Measurements from ENCODE around the gene GTF3C1. TPM values are rescaled to one million over a fixed set of nuclear protein-coding genes. Genes with fewer than 3 reads are reported as not detected.

Gene GTF3C1
- total RNA-seq, 4 donors from 2014 or later: 118 to 257 (median 156) TPM

GRCh38 chr16:27596411-27596810, 46.7 kb upstream of the GTF3C1 start:
- no peak for DNase-seq (ENCODE audit: low spot score in 2 of 2)
- TF ChIP-seq POLR2A (IDR thresholded peaks at IDR 0.05): no peak
- TF ChIP-seq CTCF (IDR thresholded peaks at IDR 0.05): no peak
- intact Hi-C loops (cut with DNase I; ENCODE audit: low total_unique reads): no loop called here
- no peak overlapping the region for H3K4me3 ChIP-seq (ENCODE audit: low read depth, poor library complexity, severe bottlenecking)
- WGBS, 2 donors: 92 to 96% methylated on average over 4 of the region's 4 CpGs

- 91 to 94% methylated on average over 6 of the region's 6 CpGs for WGBS, 2 donors
Measured at GRCh38 chr16:27595993-27596392, 46.3 kb upstream of the GTF3C1 start.

GRCh38 chr16:27595475-27595874, 45.8 kb upstream of the GTF3C1 start:
- H3K4me3 ChIP-seq (ENCODE audit: low read depth, poor library complexity, severe bottlenecking): no peak overlapping the region
- WGBS, 2 donors: 81 to 89% methylated on average over 4 of the region's 4 CpGs
- intact Hi-C loops (cut with DNase I; ENCODE audit: low total_unique reads): no loop called here
- no peak for DNase-seq (ENCODE audit: low spot score in 2 of 2)
- TF ChIP-seq POLR2A (IDR thresholded peaks at IDR 0.05) (no peak), CTCF (IDR thresholded peaks at IDR 0.05) (no peak)

More at GRCh38 chr16:27595993-27596392, 46.3 kb upstream of the GTF3C1 start:
- TF ChIP-seq CTCF (IDR thresholded peaks at IDR 0.05) (no peak), POLR2A (IDR thresholded peaks at IDR 0.05) (no peak)
- H3K4me3 ChIP-seq (ENCODE audit: low read depth, poor library complexity, severe bottlenecking): no peak overlapping the region
- no peak for DNase-seq (ENCODE audit: low spot score in 2 of 2)
- intact Hi-C loops (cut with DNase I; ENCODE audit: low total_unique reads): no loop called here

- no peak for DNase-seq (ENCODE audit: low spot score in 2 of 2)
- no peak overlapping the region for H3K4me3 ChIP-seq (ENCODE audit: low read depth, poor library complexity, severe bottlenecking)
- intact Hi-C loops (cut with DNase I; ENCODE audit: low total_unique reads): no loop called here
- no peak for TF ChIP-seq CTCF (IDR thresholded peaks at IDR 0.05)
- TF ChIP-seq POLR2A (IDR thresholded peaks at IDR 0.05): no peak
- WGBS, 2 donors: 84 to 86% methylated on average over 4 of the region's 4 CpGs
Measured at GRCh38 chr16:27591837-27592236, 42.1 kb upstream of the GTF3C1 start.

GRCh38 chr16:27588057-27588456, 38.3 kb upstream of the GTF3C1 start:
- no peak for DNase-seq (ENCODE audit: low spot score in 2 of 2)
- no peak overlapping the region for H3K4me3 ChIP-seq (ENCODE audit: low read depth, poor library complexity, severe bottlenecking)
- WGBS, 2 donors: 91 to 95% methylated on average over 3 of the region's 3 CpGs
- intact Hi-C loops (cut with DNase I; ENCODE audit: low total_unique reads): no loop called here
- TF ChIP-seq CTCF (IDR thresholded peaks at IDR 0.05) (no peak), POLR2A (IDR thresholded peaks at IDR 0.05) (no peak)

GRCh38 chr16:27586711-27587110, 37.0 kb upstream of the GTF3C1 start:
- H3K4me3 ChIP-seq (ENCODE audit: low read depth, poor library complexity, severe bottlenecking): no peak overlapping the region
- intact Hi-C loops (cut with DNase I; ENCODE audit: low total_unique reads): no loop called here
- 74 to 75% methylated on average over 8 of the region's 8 CpGs for WGBS, 2 donors
- DNase-seq (ENCODE audit: low spot score in 2 of 2): no peak
- no peak for TF ChIP-seq CTCF (IDR thresholded peaks at IDR 0.05)
- TF ChIP-seq POLR2A (IDR thresholded peaks at IDR 0.05): no peak
